Tibial nerve (tissue), 4 donors: ENCODE results near the gene GPR162.

Source experiments
- EP300 ChIP-seq, 2 donors: sonication (generic); formaldehyde crosslinking; IDR thresholded peaks; one replicate each; pipeline ENCODE4 v1.6.1; 2017; ENCODE audit warnings: antibody characterized with exemption in 2 of 2, mild to moderate bottlenecking in 1 of 2
- POLR2A ChIP-seq, 2 donors: fragments of 450-650 bp; IDR thresholded peaks; one replicate each; pipeline ENCODE4 v1.6.1; 2017; ENCODE audit warnings: antibody characterized with exemption in 2 of 2, mild to moderate bottlenecking in 2 of 2, moderate library complexity in 2 of 2
- TF ChIP-seq, protein P1 (sequence below), 5 experiments: fragments of 200-600 bp in 3 of 5; fragments of 450-650 bp in 2 of 5; sonication (generic) in 3 of 5; IDR thresholded peaks; one replicate each; pipeline ENCODE4 v1.5.1; 2016 to 2019; ENCODE audit warnings: antibody characterized with exemption in 5 of 5, mild to moderate bottlenecking in 3 of 5, moderate library complexity in 2 of 5

DNA sequence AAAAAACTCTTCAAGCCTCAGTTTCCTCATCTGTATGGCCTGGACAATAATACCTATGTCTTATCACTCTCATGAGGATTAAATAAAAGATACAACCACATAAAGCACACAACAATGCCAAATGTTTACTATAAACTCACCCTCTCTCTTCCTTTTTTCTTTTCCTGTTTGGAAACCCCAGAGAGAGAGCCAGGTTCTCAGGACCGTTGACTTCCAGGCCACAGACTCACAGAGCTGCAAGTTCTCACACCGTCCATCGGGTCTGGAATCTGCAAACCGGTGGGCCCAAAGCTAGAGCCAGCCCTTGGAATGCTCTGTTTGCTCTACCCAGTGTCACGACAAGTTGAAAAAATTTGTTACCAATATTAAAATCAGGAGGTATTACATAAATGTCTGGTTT is 36.9 kb upstream of the GPR162 start:
- TF ChIP-seq, protein P1, sequence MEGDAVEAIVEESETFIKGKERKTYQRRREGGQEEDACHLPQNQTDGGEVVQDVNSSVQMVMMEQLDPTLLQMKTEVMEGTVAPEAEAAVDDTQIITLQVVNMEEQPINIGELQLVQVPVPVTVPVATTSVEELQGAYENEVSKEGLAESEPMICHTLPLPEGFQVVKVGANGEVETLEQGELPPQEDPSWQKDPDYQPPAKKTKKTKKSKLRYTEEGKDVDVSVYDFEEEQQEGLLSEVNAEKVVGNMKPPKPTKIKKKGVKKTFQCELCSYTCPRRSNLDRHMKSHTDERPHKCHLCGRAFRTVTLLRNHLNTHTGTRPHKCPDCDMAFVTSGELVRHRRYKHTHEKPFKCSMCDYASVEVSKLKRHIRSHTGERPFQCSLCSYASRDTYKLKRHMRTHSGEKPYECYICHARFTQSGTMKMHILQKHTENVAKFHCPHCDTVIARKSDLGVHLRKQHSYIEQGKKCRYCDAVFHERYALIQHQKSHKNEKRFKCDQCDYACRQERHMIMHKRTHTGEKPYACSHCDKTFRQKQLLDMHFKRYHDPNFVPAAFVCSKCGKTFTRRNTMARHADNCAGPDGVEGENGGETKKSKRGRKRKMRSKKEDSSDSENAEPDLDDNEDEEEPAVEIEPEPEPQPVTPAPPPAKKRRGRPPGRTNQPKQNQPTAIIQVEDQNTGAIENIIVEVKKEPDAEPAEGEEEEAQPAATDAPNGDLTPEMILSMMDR (IDR thresholded peaks at IDR 0.05): no peak
- TF ChIP-seq POLR2A (IDR thresholded peaks at IDR 0.05) (no peak), EP300 (IDR thresholded peaks at IDR 0.05) (no peak)
